HG03175 (cell line): ENCODE results near the gene CARD10.

Source experiments
- ATAC-seq: cut with Tn5 transposase; IDR thresholded peaks from one replicate; pipeline ENCODE4 v1.9.1; 2021; ENCODE audit warnings: mild to moderate bottlenecking, moderate library complexity; ENCODE audit not compliant: unreplicated experiment

CARD10 gene

GRCh38 chr22:37443977-37444376, 75.2 kb downstream of the CARD10 start:
- ATAC-seq, result no peak

- no peak for ATAC-seq
Measured at GRCh38 chr22:37443086-37443485, 76.1 kb downstream of the CARD10 start.

GRCh38 chr22:37442537-37442936, 76.7 kb downstream of the CARD10 start:
- no peak for ATAC-seq

DNA sequence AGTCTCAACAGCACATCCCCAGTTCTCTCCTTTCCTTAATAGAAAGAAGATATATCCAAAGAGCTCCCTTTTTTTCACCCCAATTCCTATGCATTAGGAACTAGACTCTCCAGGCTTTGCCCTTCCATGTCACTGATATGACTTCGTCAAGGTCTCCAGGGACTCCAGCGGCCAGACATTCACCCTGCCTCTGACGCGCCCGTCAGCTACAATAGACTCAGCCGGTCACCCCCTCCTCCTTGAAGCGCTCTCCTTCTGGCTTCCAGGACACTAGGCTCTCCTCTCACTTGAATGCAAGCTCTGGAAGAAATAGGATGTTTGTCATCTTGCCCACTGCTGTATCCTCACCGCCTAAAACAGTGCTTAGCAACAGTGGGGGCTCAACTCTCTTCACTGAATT, 77.1 kb downstream of the CARD10 start:
- ATAC-seq, result no peak

DNA sequence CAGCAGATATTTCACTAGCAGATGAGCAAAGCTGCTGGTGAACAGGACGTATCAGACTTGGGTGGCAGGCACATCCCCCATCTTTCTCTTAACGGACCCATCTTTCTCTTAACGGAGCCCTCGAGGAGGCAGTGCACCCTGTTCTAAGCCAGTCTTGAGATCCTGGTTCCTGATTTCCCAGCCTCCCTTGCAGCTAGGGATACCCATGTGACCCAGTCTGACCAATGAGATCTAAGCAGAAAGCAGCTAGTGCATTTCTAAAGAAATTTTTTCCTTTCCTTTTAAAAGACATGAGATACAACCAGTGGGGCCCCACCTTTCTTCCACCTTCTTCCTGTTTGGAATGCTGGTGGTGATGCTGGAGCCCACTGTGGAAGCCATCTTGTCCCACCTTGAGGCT, 78.3 kb downstream of the CARD10 start:
- ATAC-seq, result no peak
